GM13976 (cell line): ENCODE results near the gene CMBL.

Experiments
- DNase-seq: peaks from one replicate; pipeline ENCODE4 v3.0.0; 2012; ENCODE audit warnings: low spot score
- in situ Hi-C: fragments of 300-500 bp; cut with MboI; formaldehyde crosslinking; loops from one replicate; pipeline ENCODE4 v1.12.0; 2022; ENCODE audit warnings: low sequenced_read_pairs, mixed read lengths, inconsistent platforms; ENCODE audit not compliant: unreplicated experiment
- TF ChIP-seq, protein P1 (sequence below): IDR thresholded peaks from 2 replicates; pipeline ENCODE4 v1.5.1; 2012; ENCODE audit warnings: borderline replicate concordance, mild to moderate bottlenecking; ENCODE audit not compliant: insufficient read depth; ENCODE audit errors: extremely low read depth, missing control alignments, control extremely low read depth

CMBL gene

DNA sequence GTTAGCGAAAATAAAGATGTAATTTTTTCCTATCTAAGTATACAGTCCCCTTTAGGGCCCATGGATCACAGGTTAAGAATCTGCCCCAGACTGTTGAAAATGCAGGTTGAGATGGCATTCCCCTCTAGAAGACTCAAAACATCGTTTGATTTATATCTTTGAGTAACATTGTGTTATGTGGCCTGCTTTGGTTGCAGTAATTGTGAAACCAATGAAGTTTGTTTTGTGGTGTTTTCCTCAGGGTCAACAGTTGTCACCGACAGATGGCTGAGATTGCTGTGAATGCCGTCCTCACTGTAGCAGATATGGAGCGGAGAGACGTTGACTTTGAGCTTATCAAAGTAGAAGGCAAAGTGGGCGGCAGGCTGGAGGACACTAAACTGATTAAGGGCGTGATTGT is 49.8 kb downstream of the CMBL start:
- in situ Hi-C loops = no loop called here
- DNase-seq = no peak
- TF ChIP-seq, protein P1, sequence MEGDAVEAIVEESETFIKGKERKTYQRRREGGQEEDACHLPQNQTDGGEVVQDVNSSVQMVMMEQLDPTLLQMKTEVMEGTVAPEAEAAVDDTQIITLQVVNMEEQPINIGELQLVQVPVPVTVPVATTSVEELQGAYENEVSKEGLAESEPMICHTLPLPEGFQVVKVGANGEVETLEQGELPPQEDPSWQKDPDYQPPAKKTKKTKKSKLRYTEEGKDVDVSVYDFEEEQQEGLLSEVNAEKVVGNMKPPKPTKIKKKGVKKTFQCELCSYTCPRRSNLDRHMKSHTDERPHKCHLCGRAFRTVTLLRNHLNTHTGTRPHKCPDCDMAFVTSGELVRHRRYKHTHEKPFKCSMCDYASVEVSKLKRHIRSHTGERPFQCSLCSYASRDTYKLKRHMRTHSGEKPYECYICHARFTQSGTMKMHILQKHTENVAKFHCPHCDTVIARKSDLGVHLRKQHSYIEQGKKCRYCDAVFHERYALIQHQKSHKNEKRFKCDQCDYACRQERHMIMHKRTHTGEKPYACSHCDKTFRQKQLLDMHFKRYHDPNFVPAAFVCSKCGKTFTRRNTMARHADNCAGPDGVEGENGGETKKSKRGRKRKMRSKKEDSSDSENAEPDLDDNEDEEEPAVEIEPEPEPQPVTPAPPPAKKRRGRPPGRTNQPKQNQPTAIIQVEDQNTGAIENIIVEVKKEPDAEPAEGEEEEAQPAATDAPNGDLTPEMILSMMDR = no peak

- in situ Hi-C loops = no loop called here
- no peak for DNase-seq
- TF ChIP-seq, protein P1 = no peak
Observed at GRCh38 chr5:10254686-10255085, 53.0 kb downstream of the CMBL start.

GRCh38 chr5:10253390-10253789 is 54.3 kb downstream of the CMBL start:
- TF ChIP-seq, protein P1 = no peak
- in situ Hi-C loops = no loop called here
- no peak for DNase-seq

DNA sequence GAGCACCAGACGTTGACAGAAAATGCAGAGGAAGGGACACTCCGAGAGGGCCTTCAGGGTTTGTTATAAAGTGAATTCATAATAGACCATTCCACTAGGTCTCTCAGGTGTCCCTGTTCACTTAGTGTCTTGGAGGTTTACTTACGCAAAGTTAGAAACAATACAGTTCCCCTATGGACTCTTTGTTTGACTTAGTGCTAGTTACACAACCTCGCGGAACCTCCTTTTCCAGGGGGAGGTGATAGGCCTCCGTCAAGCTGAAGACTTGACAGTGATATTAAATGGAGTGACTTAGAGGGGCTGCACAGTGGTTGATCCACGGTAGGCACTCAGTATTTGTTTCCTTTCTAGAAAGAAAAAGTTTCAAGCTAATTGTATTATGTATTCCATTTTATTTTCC is 56.3 kb downstream of the CMBL start:
- in situ Hi-C loops = no loop called here
- TF ChIP-seq, protein P1 = no peak
- no peak for DNase-seq

- in situ Hi-C loops = no loop called here
- TF ChIP-seq, protein P1 = no peak
- DNase-seq = peak; percentile 34
Observed at GRCh38 chr5:10250806-10251276, 56.9 kb downstream of the CMBL start.

DNA sequence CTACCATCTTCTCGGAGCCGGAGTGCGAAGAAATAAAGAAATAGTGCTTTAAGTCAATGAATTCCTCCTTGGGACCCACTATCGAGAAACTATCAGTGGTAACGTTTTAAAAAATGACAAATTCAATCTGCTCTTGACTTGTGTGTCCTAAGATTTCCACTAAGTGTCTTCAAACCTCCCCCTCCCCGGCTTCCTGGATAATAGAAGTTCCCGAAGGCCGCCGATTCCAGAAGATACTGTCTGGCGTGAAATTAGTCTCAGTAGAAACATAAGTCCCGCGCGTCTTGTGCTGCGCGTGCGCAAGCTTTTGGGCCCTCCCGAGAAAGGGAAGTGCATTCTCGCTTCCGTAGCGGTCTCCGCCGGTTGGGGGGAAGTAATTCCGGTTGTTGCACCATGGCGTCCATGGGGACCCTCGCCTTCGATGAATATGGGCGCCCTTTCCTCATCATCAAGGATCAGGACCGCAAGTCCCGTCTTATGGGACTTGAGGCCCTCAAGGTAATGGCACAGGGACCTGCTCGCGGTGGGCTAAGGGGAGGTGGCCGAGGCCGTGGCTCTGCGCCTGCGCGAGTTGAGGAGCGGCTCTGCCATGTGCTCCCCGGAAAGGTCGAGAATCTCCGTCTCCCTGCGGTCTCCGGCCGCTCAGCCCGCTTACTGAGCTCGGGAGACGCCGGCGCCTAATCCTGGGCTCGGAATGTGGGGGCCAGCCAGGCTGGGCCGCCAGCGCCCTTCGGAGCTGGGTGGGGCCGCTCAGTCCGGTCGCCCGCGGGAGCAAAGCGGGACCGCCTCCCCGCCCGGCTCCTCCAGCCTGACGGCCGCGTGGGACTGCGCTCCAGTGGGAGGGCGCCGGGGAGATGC is 57.5 kb downstream of the CMBL start, which contains the start of gene CCT5:
CCT5 (plus strand) TSS at position 333 of the 858 bp plus-strand sequence; CDS start at position 394, 61 bp downstream.
- TF ChIP-seq, protein P1 = no peak
- DNase-seq = peak; percentile 95
- in situ Hi-C loops = no loop called here
